Left lung (tissue), 10 donors: ENCODE results near the gene MAN1B1. TPM values are rescaled to one million over a fixed set of nuclear protein-coding genes. Genes with fewer than 3 reads are reported as not detected.

Source experiments
- ATAC-seq: fragments of 200-7000 bp; cut with Tn5 transposase; one replicate; pipeline ENCODE4 v1.9.1; 2020; ENCODE audit warnings: moderate library complexity
- DNase-seq, 4 donors: peaks; one replicate each; pipeline ENCODE4 v3.0.0-alpha.2; 2013 to 2020
- H3K27ac ChIP-seq, 2 donors: fragments of 200-600 bp; sonication (generic) in 1 of 2; one replicate each; pipeline versions ENCODE4 v1.5.0 to v1.8.0; 2020 to 2021
- H3K27me3 ChIP-seq, 2 donors: fragments of 200-600 bp; sonication (generic) in 1 of 2; one replicate each; pipeline versions ENCODE4 v1.5.0 to v1.8.0; 2020 to 2021
- H3K36me3 ChIP-seq, 2 donors: fragments of 200-600 bp; sonication (generic) in 1 of 2; one replicate each; pipeline versions ENCODE4 v1.5.0 to v1.8.0; 2020 to 2021
- H3K4me1 ChIP-seq, 2 donors: fragments of 200-600 bp; one replicate each; pipeline ENCODE4 v1.8.0; 2021
- H3K4me3 ChIP-seq, 2 donors: fragments of 200-600 bp; sonication (generic) in 1 of 2; one replicate each; pipeline versions ENCODE4 v1.5.0 to v1.8.0; 2020 to 2021; ENCODE audit warnings: mild to moderate bottlenecking in 1 of 2
- H3K9me3 ChIP-seq, 2 donors: fragments of 200-600 bp; sonication (generic) in 1 of 2; one replicate each; pipeline versions ENCODE4 v1.5.0 to v1.8.0; 2020 to 2021
- intact Hi-C, 2 donors: fragments of 100-400 bp; cut with DNase I; formaldehyde crosslinking; loops; one replicate each; pipeline versions ENCODE4 v1.11.2 to v1.14.2; 2022
- polyA plus RNA-seq, 6 donors: library from polyadenylated mRNA; unstranded; fragments of 120-200 nt; gene quantifications; one replicate each; pipeline ENCODE4 v1.2.1, GENCODE V29; 2013; ENCODE audit not compliant: insufficient read length in 6 of 6
- total RNA-seq, 2 donors: library from RNA; stranded (reverse); fragmentation: NEBNext Ultra II Directional; extraction: Animal tissue kit (Norgen Biotek cat#: 25700); gene quantifications; one replicate each; pipeline ENCODE4 v1.2.1, GENCODE V29; 2021
- TF ChIP-seq, protein P1 (sequence below), 2 donors: fragments of 200-600 bp; sonication (generic) in 1 of 2; IDR thresholded peaks; one replicate each; pipeline versions ENCODE4 v1.5.0 to v1.8.0; 2021; ENCODE audit warnings: antibody characterized with exemption in 2 of 2
- donor health status: DM: no; HTN: yes; CAD: no.
- donor health status: DM: no; HTN: no; CAD: no.

The MAN1B1 gene
- total and polyA plus RNA-seq, 8 donors: 51.5 to 74.9 (median 64.8) TPM

DNA sequence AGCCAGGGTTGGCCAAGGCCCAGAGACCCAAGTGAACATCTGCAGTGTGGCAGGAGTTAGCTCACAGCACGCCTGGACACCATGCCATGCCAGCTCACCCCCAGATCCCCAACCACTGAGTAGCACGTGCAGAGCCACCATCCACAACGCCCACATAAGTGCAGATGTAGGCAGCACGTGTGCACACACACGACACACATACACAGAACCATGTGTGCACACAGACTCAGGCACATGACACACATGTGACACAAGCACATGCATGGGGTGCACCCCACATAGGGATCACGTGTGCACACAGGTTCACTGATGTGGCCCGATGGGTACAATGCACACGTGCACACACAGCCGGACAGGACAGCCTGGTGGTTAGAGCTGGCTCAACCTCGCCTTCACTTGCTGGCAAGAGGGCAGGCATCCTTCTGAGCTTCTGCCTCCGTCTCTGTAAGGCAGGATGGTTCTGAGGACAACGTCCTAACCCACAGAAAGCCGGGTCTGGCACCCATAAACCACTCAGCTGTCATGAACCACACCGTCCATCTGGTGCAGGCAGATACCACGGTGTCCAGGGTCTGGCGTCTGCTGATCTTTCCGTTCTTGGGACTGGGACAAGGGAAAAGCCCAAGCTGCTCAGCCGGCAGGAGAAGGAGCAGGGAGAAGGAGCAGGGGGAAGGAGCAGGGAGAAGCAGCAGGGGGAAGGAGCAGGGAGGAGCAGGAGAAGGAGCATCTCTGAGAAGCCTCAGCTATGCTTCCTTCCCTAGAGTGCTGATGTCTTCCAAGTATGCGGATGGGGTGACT lies 71.0 kb downstream of the MAN1B1 start:
- no peaks in the 10 kb centered on the region for H3K9me3 ChIP-seq
- H3K36me3 ChIP-seq: no peaks in the 10 kb centered on the region
- peaks cover 2 to 18% of the 10 kb centered on the region in 2 donors for H3K4me1 ChIP-seq
- no peak overlapping the region for H3K27ac ChIP-seq
- TF ChIP-seq, protein P1, sequence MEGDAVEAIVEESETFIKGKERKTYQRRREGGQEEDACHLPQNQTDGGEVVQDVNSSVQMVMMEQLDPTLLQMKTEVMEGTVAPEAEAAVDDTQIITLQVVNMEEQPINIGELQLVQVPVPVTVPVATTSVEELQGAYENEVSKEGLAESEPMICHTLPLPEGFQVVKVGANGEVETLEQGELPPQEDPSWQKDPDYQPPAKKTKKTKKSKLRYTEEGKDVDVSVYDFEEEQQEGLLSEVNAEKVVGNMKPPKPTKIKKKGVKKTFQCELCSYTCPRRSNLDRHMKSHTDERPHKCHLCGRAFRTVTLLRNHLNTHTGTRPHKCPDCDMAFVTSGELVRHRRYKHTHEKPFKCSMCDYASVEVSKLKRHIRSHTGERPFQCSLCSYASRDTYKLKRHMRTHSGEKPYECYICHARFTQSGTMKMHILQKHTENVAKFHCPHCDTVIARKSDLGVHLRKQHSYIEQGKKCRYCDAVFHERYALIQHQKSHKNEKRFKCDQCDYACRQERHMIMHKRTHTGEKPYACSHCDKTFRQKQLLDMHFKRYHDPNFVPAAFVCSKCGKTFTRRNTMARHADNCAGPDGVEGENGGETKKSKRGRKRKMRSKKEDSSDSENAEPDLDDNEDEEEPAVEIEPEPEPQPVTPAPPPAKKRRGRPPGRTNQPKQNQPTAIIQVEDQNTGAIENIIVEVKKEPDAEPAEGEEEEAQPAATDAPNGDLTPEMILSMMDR (IDR thresholded peaks at IDR 0.05): no peak
- DNase-seq (no peak), ATAC-seq (no peak)
- intact Hi-C loops: no loop called here
- no peak overlapping the region for H3K4me3 ChIP-seq
- peaks cover 45 to 86% of the 10 kb centered on the region in 2 donors for H3K27me3 ChIP-seq

DNA sequence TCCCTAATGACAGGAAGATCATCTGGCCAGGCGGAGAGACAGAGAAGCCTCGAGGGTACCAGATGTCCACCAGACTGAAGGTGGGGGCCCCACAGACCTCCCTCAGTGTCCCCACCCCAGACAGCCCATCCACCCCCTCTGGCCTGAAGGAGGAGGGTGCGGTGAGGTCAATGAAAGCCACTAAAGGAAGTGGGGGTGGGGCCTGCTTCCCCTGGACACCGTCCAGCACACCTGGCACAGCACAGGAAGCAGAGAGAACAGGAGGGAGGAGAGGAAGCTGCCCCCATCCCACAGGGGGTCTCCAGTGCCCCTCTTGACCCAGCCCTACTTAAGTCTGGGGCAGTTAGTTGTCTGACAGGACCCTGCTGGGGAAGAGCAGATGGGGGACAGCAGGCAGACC lies 71.8 kb downstream of the MAN1B1 start:
- H3K4me1 ChIP-seq: peaks cover 6 to 26% of the 10 kb centered on the region in 2 donors
- no peak overlapping the region for H3K27ac ChIP-seq
- H3K36me3 ChIP-seq: no peaks in the 10 kb centered on the region
- peaks cover 54 to 94% of the 10 kb centered on the region in 2 donors for H3K27me3 ChIP-seq
- intact Hi-C loops: no loop called here
- H3K4me3 ChIP-seq: no peak overlapping the region
- TF ChIP-seq, protein P1 (IDR thresholded peaks at IDR 0.05): no peak
- ATAC-seq (no peak), DNase-seq (no peak)
- H3K9me3 ChIP-seq: no peaks in the 10 kb centered on the region

Other genes starting within 250 kb of the MAN1B1 start
Only the 30 nearest of the 36 such genes appear.
- 100 to 1,000 TPM in 1 of 2 donors, 10 to 100 TPM in 1; 98.5 to 111 TPM for gene FBXW5, start 142.2 kb upstream of the MAN1B1 start, total RNA-seq
- gene FBXW5, start 142.2 kb upstream of the MAN1B1 start, polyA plus RNA-seq: 10 to 100 TPM; 33.0 to 59.6 (median 43.6) TPM
- 1 to 10 TPM; 1.2 TPM for gene C8G, start 141.7 kb upstream of the MAN1B1 start, total RNA-seq
- under 1 TPM; 0.47 to 0.90 (median 0.72) TPM for gene C8G, start 141.7 kb upstream of the MAN1B1 start, polyA plus RNA-seq
- gene LCN12, start 134.7 kb upstream of the MAN1B1 start, total RNA-seq: 1 to 10 TPM; 2.1 to 4.5 TPM
- gene LCN12, start 134.7 kb upstream of the MAN1B1 start, polyA plus RNA-seq: 10 to 100 TPM in 5 of 6 donors, 1 to 10 TPM in 1; 7.0 to 28.0 (median 17.6) TPM
- gene PTGDS, start 109.5 kb upstream of the MAN1B1 start, total RNA-seq: 100 to 1,000 TPM; 133 to 137 TPM
- 10 to 100 TPM; 23.7 to 59.8 (median 31.2) TPM for gene PTGDS, start 109.5 kb upstream of the MAN1B1 start, polyA plus RNA-seq
- gene LCNL1, start 104.0 kb upstream of the MAN1B1 start, total RNA-seq: 1 to 10 TPM; 2.0 to 2.3 TPM
- gene LCNL1, start 104.0 kb upstream of the MAN1B1 start, polyA plus RNA-seq: 1 to 10 TPM in 4 of 6 donors, under 1 TPM in 2; 0.38 to 2.7 (median 1.1) TPM
- 10 to 100 TPM; 34.2 to 56.6 TPM for gene PAXX, start 94.6 kb upstream of the MAN1B1 start, total RNA-seq
- gene PAXX, start 94.6 kb upstream of the MAN1B1 start, polyA plus RNA-seq: 10 to 100 TPM; 28.1 to 47.6 (median 33.7) TPM
- gene CLIC3, start 90.4 kb upstream of the MAN1B1 start, total RNA-seq: 10 to 100 TPM; 39.7 to 85.4 TPM
- gene CLIC3, start 90.4 kb upstream of the MAN1B1 start, polyA plus RNA-seq: 10 to 100 TPM; 30.7 to 56.2 (median 42.2) TPM
- gene ABCA2, start 58.7 kb upstream of the MAN1B1 start, total RNA-seq: 10 to 100 TPM; 34.5 to 34.8 TPM
- gene ABCA2, start 58.7 kb upstream of the MAN1B1 start, polyA plus RNA-seq: 10 to 100 TPM; 20.8 to 33.8 (median 28.6) TPM
- 1 to 10 TPM in 1 of 2 donors, under 1 TPM in 1; 0.17 to 2.9 TPM for gene FUT7, start 54.9 kb upstream of the MAN1B1 start, total RNA-seq
- gene FUT7, start 54.9 kb upstream of the MAN1B1 start, polyA plus RNA-seq: under 1 TPM in 3 of 6 donors, not detected in 3; 0.08 to 0.11 (median 0.09) TPM
- gene NPDC1, start 40.8 kb upstream of the MAN1B1 start, total RNA-seq: 100 to 1,000 TPM; 104 to 105 TPM
- gene NPDC1, start 40.8 kb upstream of the MAN1B1 start, polyA plus RNA-seq: 10 to 100 TPM; 24.4 to 48.9 (median 25.2) TPM
- under 1 TPM; 0.71 to 0.87 TPM for gene ENTPD2, start 32.9 kb upstream of the MAN1B1 start, total RNA-seq
- gene ENTPD2, start 32.9 kb upstream of the MAN1B1 start, polyA plus RNA-seq: 1 to 10 TPM; 1.7 to 4.7 (median 3.0) TPM
- 1 to 10 TPM; 2.7 to 4.6 TPM for gene SAPCD2, start 16.4 kb upstream of the MAN1B1 start, total RNA-seq
- gene SAPCD2, start 16.4 kb upstream of the MAN1B1 start, polyA plus RNA-seq: 10 to 100 TPM in 3 of 6 donors, 1 to 10 TPM in 3; 8.5 to 15.1 (median 10.4) TPM
- 10 to 100 TPM; 28.1 to 43.1 TPM for gene UAP1L1, start 9.5 kb upstream of the MAN1B1 start, total RNA-seq
- 1 to 10 TPM; 4.6 to 8.8 (median 6.0) TPM for gene UAP1L1, start 9.5 kb upstream of the MAN1B1 start, polyA plus RNA-seq
- gene DPP7, start 27.7 kb downstream of the MAN1B1 start, total RNA-seq: 100 to 1,000 TPM; 144 to 165 TPM
- 10 to 100 TPM; 35.8 to 53.6 (median 47.7) TPM for gene DPP7, start 27.7 kb downstream of the MAN1B1 start, polyA plus RNA-seq
- gene GRIN1, start 52.2 kb downstream of the MAN1B1 start, total RNA-seq: under 1 TPM; 0.17 to 0.55 TPM
- gene GRIN1, start 52.2 kb downstream of the MAN1B1 start, polyA plus RNA-seq: under 1 TPM; 0.15 to 0.38 (median 0.28) TPM
- under 1 TPM in 1 of 2 donors, not detected in 1; 0.55 TPM for gene LRRC26, start 83.1 kb downstream of the MAN1B1 start, total RNA-seq
- under 1 TPM in 3 of 6 donors, not detected in 3; 0.23 to 0.63 (median 0.25) TPM for gene LRRC26, start 83.1 kb downstream of the MAN1B1 start, polyA plus RNA-seq
- gene TMEM210, start 85.1 kb downstream of the MAN1B1 start, total RNA-seq: not detected
- gene TMEM210, start 85.1 kb downstream of the MAN1B1 start, polyA plus RNA-seq: not detected
- gene ANAPC2, start 101.6 kb downstream of the MAN1B1 start, total RNA-seq: 10 to 100 TPM; 43.5 to 52.3 TPM
- 10 to 100 TPM; 42.1 to 58.8 (median 44.3) TPM for gene ANAPC2, start 101.6 kb downstream of the MAN1B1 start, polyA plus RNA-seq
- 10 to 100 TPM; 59.1 to 68.0 TPM for gene SSNA1, start 101.7 kb downstream of the MAN1B1 start, total RNA-seq
- 10 to 100 TPM; 38.7 to 53.6 (median 52.1) TPM for gene SSNA1, start 101.7 kb downstream of the MAN1B1 start, polyA plus RNA-seq
- gene TPRN, start 113.8 kb downstream of the MAN1B1 start, total RNA-seq: 10 to 100 TPM; 21.6 to 21.7 TPM
- gene TPRN, start 113.8 kb downstream of the MAN1B1 start, polyA plus RNA-seq: 10 to 100 TPM in 3 of 6 donors, 1 to 10 TPM in 3; 6.7 to 13.8 (median 9.4) TPM
- gene TMEM203, start 118.7 kb downstream of the MAN1B1 start, total RNA-seq: 10 to 100 TPM; 30.6 to 31.7 TPM
- gene TMEM203, start 118.7 kb downstream of the MAN1B1 start, polyA plus RNA-seq: 10 to 100 TPM; 30.4 to 37.8 (median 33.3) TPM
- gene NDOR1, start 118.7 kb downstream of the MAN1B1 start, total RNA-seq: 10 to 100 TPM; 16.5 to 19.5 TPM
- 10 to 100 TPM in 3 of 6 donors, 1 to 10 TPM in 3; 9.1 to 15.4 (median 10.2) TPM for gene NDOR1, start 118.7 kb downstream of the MAN1B1 start, polyA plus RNA-seq
- 1 to 10 TPM; 4.9 to 7.5 TPM for gene RNF208, start 135.3 kb downstream of the MAN1B1 start, total RNA-seq
- 1 to 10 TPM; 4.0 to 7.8 (median 5.9) TPM for gene RNF208, start 135.3 kb downstream of the MAN1B1 start, polyA plus RNA-seq
- gene CYSRT1, start 138.2 kb downstream of the MAN1B1 start, total RNA-seq: under 1 TPM; 0.44 to 0.50 TPM
- gene CYSRT1, start 138.2 kb downstream of the MAN1B1 start, polyA plus RNA-seq: 1 to 10 TPM; 1.4 to 3.7 (median 2.8) TPM
- under 1 TPM; 0.15 to 0.18 TPM for gene RNF224, start 140.5 kb downstream of the MAN1B1 start, total RNA-seq
- gene RNF224, start 140.5 kb downstream of the MAN1B1 start, polyA plus RNA-seq: 1 to 10 TPM; 1.7 to 4.8 (median 3.5) TPM
- gene SLC34A3, start 143.9 kb downstream of the MAN1B1 start, total RNA-seq: under 1 TPM in 1 of 2 donors, not detected in 1; 0.12 TPM
- gene SLC34A3, start 143.9 kb downstream of the MAN1B1 start, polyA plus RNA-seq: 1 to 10 TPM; 1.0 to 2.8 (median 2.1) TPM
- gene TUBB4B, start 154.3 kb downstream of the MAN1B1 start, total RNA-seq: 100 to 1,000 TPM; 245 to 337 TPM
- gene TUBB4B, start 154.3 kb downstream of the MAN1B1 start, polyA plus RNA-seq: 100 to 1,000 TPM; 196 to 315 (median 237) TPM
- gene STPG3, start 164.3 kb downstream of the MAN1B1 start, total RNA-seq: not detected
- gene STPG3, start 164.3 kb downstream of the MAN1B1 start, polyA plus RNA-seq: 1 to 10 TPM in 3 of 6 donors, under 1 TPM in 3; 0.69 to 1.4 (median 0.89) TPM
- gene NELFB, start 168.3 kb downstream of the MAN1B1 start, total RNA-seq: 10 to 100 TPM; 47.8 to 49.7 TPM
- gene NELFB, start 168.3 kb downstream of the MAN1B1 start, polyA plus RNA-seq: 10 to 100 TPM; 52.9 to 62.9 (median 56.8) TPM
- gene TOR4A, start 190.7 kb downstream of the MAN1B1 start, total RNA-seq: 10 to 100 TPM; 31.8 to 38.5 TPM
- gene TOR4A, start 190.7 kb downstream of the MAN1B1 start, polyA plus RNA-seq: 10 to 100 TPM in 4 of 6 donors, 1 to 10 TPM in 2; 8.5 to 13.4 (median 11.0) TPM